Ascending aorta (tissue), 2 donors: Measurements from ENCODE around the gene PPCDC. TPM values are rescaled to one million over a fixed set of nuclear protein-coding genes. Genes with fewer than 3 reads are reported as not detected.

Experiments
- DNase-seq, 2 donors: peaks; one replicate each; pipeline ENCODE4 v3.0.0-alpha.2; 2019; ENCODE audit warnings: low spot score in 2 of 2
- H3K27ac ChIP-seq, 2 donors: fragments of 200-600 bp; sonication (generic); one replicate each; pipeline ENCODE4 v1.5.1; 2016 to 2017; ENCODE audit warnings: mild to moderate bottlenecking in 1 of 2
- H3K27me3 ChIP-seq: fragments of 200-600 bp; sonication (generic); one replicate; pipeline ENCODE4 v1.5.1; 2017
- H3K36me3 ChIP-seq, 2 donors: fragments of 200-600 bp; sonication (generic); one replicate each; pipeline ENCODE4 v1.5.1; 2016
- H3K4me1 ChIP-seq, 2 donors: fragments of 200-600 bp; sonication (generic); one replicate each; pipeline ENCODE4 v1.5.1; 2016 to 2017; ENCODE audit warnings: mild to moderate bottlenecking in 1 of 2
- H3K4me3 ChIP-seq, 2 donors: fragments of 200-600 bp; sonication (generic); one replicate each; pipeline ENCODE4 v1.5.1; 2016 to 2017; ENCODE audit warnings: mild to moderate bottlenecking in 1 of 2
- H3K9me3 ChIP-seq, 2 donors: fragments of 200-600 bp; sonication (generic); one replicate each; pipeline ENCODE4 v1.5.1; 2016
- CTCF ChIP-seq, 3 experiments: fragments of 200-600 bp in 2 of 3; fragments of 450-650 bp in 1 of 3; sonication (generic) in 2 of 3; IDR thresholded peaks; one replicate each; pipeline ENCODE4 v1.5.1; 2016 to 2019; ENCODE audit warnings: antibody characterized with exemption in 3 of 3, mild to moderate bottlenecking in 1 of 3, moderate library complexity in 1 of 3
- intact Hi-C: fragments of 100-400 bp; cut with DNase I; formaldehyde crosslinking; loops from one replicate; pipeline ENCODE4 v1.15.1; 2023
- total RNA-seq: library from RNA; depleted of rRNA; stranded (reverse); fragments of >200 nt; gene quantifications from one replicate; pipeline ENCODE4 v1.1.0, GENCODE V29; 2016

Gene PPCDC
- total RNA-seq, 1 donor from 2014 or later = 8.9 TPM

- Histone ChIP-seq H3K4me1 (peaks cover 3 to 5% of the 10 kb centered on the region in 2 donors), H3K36me3 (no peaks in the 10 kb centered on the region), H3K9me3 (no peaks in the 10 kb centered on the region), H3K4me3 (no peak overlapping the region), H3K27me3 (no peaks in the 10 kb centered on the region), H3K27ac (no peak overlapping the region)
- no peak for TF ChIP-seq CTCF (IDR thresholded peaks at IDR 0.05)
- intact Hi-C loops = no loop called here
- DNase-seq = no peak
Observed at GRCh38 chr15:75036212-75036616, 12.8 kb downstream of the PPCDC start.

- Histone ChIP-seq H3K27ac (no peak overlapping the region), H3K4me1 (peaks cover 1 to 7% of the 10 kb centered on the region in 2 donors), H3K36me3 (no peaks in the 10 kb centered on the region), H3K9me3 (no peaks in the 10 kb centered on the region), H3K27me3 (no peaks in the 10 kb centered on the region), H3K4me3 (no peak overlapping the region)
- no peak for TF ChIP-seq CTCF (IDR thresholded peaks at IDR 0.05)
- intact Hi-C loops = no loop called here
- no peak for DNase-seq
Observed at GRCh38 chr15:75037685-75038084, 14.3 kb downstream of the PPCDC start.

- peaks cover 7 to 13% of the 10 kb centered on the region in 2 donors for H3K4me1 ChIP-seq
- H3K4me3 ChIP-seq = no peak overlapping the region
- no peak overlapping the region for H3K27ac ChIP-seq
- intact Hi-C loops = no loop called here
- no peaks in the 10 kb centered on the region for H3K27me3 ChIP-seq
- TF ChIP-seq CTCF (IDR thresholded peaks at IDR 0.05) = no peak
- no peak for DNase-seq
- no peaks in the 10 kb centered on the region for H3K36me3 ChIP-seq
- no peaks in the 10 kb centered on the region for H3K9me3 ChIP-seq
Observed at GRCh38 chr15:75038231-75038630, 14.8 kb downstream of the PPCDC start.

- no peaks in the 10 kb centered on the region for H3K9me3 ChIP-seq
- H3K27me3 ChIP-seq = no peaks in the 10 kb centered on the region
- H3K4me3 ChIP-seq = peak overlapping the region in 1 of 2 donors; percentile 28
- DNase-seq = peak; percentile 81 to 89
- peak overlapping the region; percentile 92 to 95 for H3K27ac ChIP-seq
- intact Hi-C loops = loop anchor here (1.0 to 2.0 kb wide), 4 partner anchors 14 to 161 kb away; no protein-coding TSS in a partner anchor
- TF ChIP-seq CTCF (IDR thresholded peaks at IDR 0.05) = peak; percentile 25 to 54 (median 50)
- H3K36me3 ChIP-seq = no peaks in the 10 kb centered on the region
- H3K4me1 ChIP-seq = peaks cover 25 to 41% of the 10 kb centered on the region in 2 donors
Observed at GRCh38 chr15:75042730-75043508, 19.5 kb downstream of the PPCDC start.

GRCh38 chr15:75043509-75044257 lies 20.3 kb downstream of the PPCDC start:
- DNase-seq = peak; percentile 94 to 98
- peak overlapping the region in 1 of 2 donors; percentile 28 for H3K4me3 ChIP-seq
- no peaks in the 10 kb centered on the region for H3K36me3 ChIP-seq
- H3K27ac ChIP-seq = peak overlapping the region; percentile 92 to 95
- H3K9me3 ChIP-seq = no peaks in the 10 kb centered on the region
- no peaks in the 10 kb centered on the region for H3K27me3 ChIP-seq
- TF ChIP-seq CTCF (IDR thresholded peaks at IDR 0.05) = peak; percentile 55 to 67 (median 65)
- H3K4me1 ChIP-seq = peaks cover 25 to 41% of the 10 kb centered on the region in 2 donors
- intact Hi-C loops = loop anchor here (1.0 to 2.0 kb wide), 4 partner anchors 14 to 161 kb away; no protein-coding TSS in a partner anchor
